Effector memory CD4-positive, alpha-beta T cell (primary cell): ENCODE measurements around the gene TWSG1.

ENCODE experiments used
- DNase-seq, 3 donors: peaks; one replicate each; pipeline ENCODE4 v3.0.0-alpha.2; 2020
- H3K27ac ChIP-seq: 2 replicates; pipeline ENCODE4 v1.7.0; 2013; ENCODE audit warnings: mild to moderate bottlenecking, low read length, moderate library complexity; ENCODE audit not compliant: insufficient read depth, poor library complexity, severe bottlenecking
- H3K27me3 ChIP-seq: replicated peaks from 2 replicates; pipeline ENCODE4 v1.7.0; 2013; ENCODE audit warnings: mild to moderate bottlenecking, low read length; ENCODE audit not compliant: insufficient read depth, control insufficient read depth, poor library complexity, severe bottlenecking
- H3K36me3 ChIP-seq: 2 replicates; pipeline ENCODE4 v1.7.0; 2013; ENCODE audit warnings: mild to moderate bottlenecking, low read length, moderate library complexity; ENCODE audit not compliant: control insufficient read depth, insufficient read depth
- H3K4me1 ChIP-seq: 2 replicates; pipeline ENCODE4 v1.7.0; 2013; ENCODE audit warnings: low read length, mild to moderate bottlenecking; ENCODE audit not compliant: control insufficient read depth, insufficient read depth, poor library complexity, severe bottlenecking
- H3K4me3 ChIP-seq: 2 replicates; pipeline ENCODE4 v1.7.0; 2013; ENCODE audit warnings: low read length, low read depth, mild to moderate bottlenecking; ENCODE audit not compliant: insufficient read depth, poor library complexity, severe bottlenecking
- H3K9me3 ChIP-seq: 2 replicates; pipeline ENCODE4 v1.7.0; 2013; ENCODE audit warnings: mild to moderate bottlenecking, low read length, moderate library complexity; ENCODE audit not compliant: control insufficient read depth

Gene TWSG1

DNA sequence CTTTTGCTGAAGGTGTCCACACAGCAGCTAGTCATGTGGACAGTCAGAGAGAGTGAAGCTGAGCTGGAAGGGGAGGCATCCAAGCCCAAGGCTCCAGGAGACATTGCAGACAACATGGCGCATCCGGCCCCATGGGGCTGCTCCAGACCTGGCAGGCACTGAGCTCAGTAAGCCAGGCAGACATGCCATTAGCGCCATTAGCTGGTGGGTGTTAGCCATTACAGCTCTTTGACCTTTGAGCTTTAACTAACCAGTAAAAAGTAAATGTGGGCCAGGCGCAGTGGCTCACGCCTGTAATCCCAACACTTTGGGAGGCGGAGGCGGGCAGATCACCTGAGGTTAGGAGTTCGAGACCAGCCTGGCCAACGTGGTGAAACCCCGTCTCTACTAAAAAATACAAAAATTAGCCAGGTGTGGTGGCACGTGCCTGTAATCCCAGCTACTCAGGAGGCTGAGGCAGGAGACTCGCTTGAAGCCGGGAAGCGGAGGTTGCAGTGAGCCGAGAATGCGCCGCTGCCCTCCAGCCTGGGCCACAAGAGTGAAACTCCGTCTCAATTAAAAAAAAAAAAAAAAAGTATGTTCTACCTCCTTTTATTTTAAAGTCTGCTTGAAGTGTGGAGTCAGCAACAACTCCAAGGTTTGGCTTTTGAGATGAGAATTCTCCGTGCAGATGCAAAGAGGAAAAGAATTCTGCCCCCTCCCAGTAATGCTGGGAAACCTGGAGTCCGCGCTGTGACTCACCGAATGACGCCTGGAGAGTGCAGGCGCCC is 69.4 kb downstream of the TWSG1 start:
- peak overlapping the region; percentile 13 for H3K4me3 ChIP-seq
- no peaks in the 10 kb centered on the region for H3K27me3 ChIP-seq
- no peak overlapping the region for H3K27ac ChIP-seq
- no peak for DNase-seq
- peaks cover 5% of the 10 kb centered on the region for H3K4me1 ChIP-seq
- no peaks in the 10 kb centered on the region for H3K36me3 ChIP-seq
- no peaks in the 10 kb centered on the region for H3K9me3 ChIP-seq

DNA sequence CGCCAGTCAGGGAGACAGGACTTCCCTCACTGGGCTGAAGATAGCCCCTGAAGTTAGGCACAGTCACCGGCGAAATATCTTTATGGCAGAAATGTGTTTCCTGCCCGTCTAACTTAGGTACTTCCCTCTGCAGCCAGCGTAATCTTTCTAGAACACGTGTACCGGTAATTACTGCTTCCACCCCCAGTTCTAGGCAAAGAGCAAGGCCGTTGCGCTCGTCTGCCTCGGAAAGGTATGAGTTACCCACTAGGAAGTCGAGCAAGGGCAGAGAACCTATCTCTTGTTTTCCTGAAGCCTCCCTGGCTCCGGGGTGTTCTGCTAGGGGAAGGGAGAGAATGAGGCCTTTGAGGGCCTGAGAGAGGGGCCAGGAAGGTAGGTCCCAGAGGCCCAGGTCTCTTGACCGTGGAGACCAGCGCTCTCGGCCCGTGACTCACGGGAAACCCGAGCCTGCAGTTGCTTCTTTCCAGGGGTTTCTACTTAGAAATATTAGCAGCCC is 70.0 kb downstream of the TWSG1 start:
- Histone ChIP-seq H3K36me3 (no peaks in the 10 kb centered on the region), H3K9me3 (no peaks in the 10 kb centered on the region), H3K4me1 (peaks cover 5% of the 10 kb centered on the region), H3K27ac (no peak overlapping the region), H3K27me3 (no peaks in the 10 kb centered on the region), H3K4me3 (peak overlapping the region; percentile 13)
- no peak for DNase-seq

DNA sequence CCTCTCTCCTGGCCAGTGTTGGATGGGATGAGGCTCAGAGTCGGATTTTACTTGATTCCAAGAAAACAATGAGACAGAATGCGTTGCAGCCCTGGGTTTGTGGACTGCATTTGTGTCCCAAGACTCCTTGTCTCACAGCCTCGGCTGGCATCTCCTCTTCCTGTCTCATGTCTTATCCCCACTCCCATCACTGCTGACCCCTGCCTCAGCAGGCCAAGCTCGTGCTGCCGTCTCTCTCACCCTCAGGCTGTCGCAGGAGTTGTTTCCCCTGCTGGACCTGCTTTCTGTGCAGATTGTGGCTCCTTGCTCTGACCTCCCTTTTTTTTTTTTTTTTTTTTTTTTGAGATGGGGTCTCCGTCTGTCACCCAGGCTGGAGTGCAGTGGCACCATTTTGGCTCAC is 70.6 kb downstream of the TWSG1 start:
- DNase-seq = no peak
- Histone ChIP-seq H3K36me3 (no peaks in the 10 kb centered on the region), H3K4me3 (no peak overlapping the region), H3K9me3 (no peaks in the 10 kb centered on the region), H3K27me3 (no peaks in the 10 kb centered on the region), H3K4me1 (peaks cover 5% of the 10 kb centered on the region), H3K27ac (no peak overlapping the region)

DNA sequence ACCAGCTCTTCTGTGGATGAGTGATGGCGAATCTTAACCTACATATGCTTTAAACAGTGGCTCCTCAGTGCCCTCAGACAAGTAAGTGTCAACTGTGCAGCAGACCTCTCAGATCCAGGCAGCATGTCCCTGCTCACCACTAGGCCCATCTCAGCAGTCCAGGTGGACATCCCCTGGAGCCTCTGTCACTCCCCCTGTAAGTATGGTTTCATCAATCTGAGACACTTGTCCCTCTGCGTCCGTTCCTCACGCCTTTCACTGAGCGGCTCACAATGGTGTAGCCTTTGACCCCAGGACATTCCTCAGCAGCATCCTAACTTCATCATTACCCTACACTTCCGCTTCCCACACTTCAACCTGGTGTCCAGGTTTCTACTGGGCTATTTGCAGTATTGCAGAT is 71.4 kb downstream of the TWSG1 start:
- no peak overlapping the region for H3K4me3 ChIP-seq
- peaks cover 5% of the 10 kb centered on the region for H3K4me1 ChIP-seq
- no peak overlapping the region for H3K27ac ChIP-seq
- no peaks in the 10 kb centered on the region for H3K9me3 ChIP-seq
- H3K36me3 ChIP-seq = no peaks in the 10 kb centered on the region
- H3K27me3 ChIP-seq = no peaks in the 10 kb centered on the region
- DNase-seq = no peak

DNA sequence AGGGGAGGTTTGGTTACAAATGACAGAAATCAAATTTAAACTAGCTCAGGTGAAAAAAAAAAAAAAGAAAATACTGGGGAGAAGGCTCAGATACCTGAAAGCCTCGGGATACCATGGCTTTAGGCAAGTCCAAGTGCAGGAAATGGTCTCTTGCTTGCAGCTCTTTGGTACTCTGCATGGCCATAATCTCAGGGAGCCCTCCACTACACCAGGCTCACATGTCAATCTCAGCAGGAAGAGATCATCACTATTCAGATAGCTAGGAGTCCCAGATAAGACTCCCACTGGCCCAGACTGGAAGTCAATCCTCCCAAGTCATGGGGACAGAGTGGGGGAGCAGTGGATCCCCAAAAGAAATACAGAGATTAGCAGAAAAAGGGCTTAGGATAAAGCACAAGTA is 75.9 kb downstream of the TWSG1 start:
- Histone ChIP-seq H3K9me3 (no peaks in the 10 kb centered on the region), H3K27me3 (no peaks in the 10 kb centered on the region), H3K4me1 (no peaks in the 10 kb centered on the region), H3K36me3 (no peaks in the 10 kb centered on the region), H3K4me3 (no peak overlapping the region), H3K27ac (no peak overlapping the region)
- DNase-seq = no peak

DNA sequence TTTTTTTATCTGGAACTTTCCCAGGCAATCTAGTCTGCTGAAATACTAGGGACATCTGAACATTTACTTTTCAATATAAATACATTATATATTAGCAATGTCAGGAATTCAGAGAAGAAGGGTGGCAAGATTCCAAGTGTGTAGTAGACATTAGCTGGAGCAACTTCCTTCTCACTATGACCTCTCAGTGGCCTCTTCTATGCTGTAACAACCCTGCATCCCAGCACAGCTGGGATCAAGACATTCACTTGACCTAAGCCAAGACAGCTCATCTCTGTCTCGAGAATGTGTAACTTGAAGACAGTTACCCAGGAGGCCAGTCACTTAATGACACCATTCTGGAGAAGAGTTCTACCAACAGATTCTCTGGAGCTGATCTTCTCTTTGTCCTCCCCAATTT is 79.0 kb downstream of the TWSG1 start:
- no peak for DNase-seq
- H3K9me3 ChIP-seq = no peaks in the 10 kb centered on the region
- H3K27ac ChIP-seq = no peak overlapping the region
- H3K36me3 ChIP-seq = no peaks in the 10 kb centered on the region
- no peak overlapping the region for H3K4me3 ChIP-seq
- no peaks in the 10 kb centered on the region for H3K4me1 ChIP-seq
- H3K27me3 ChIP-seq = no peaks in the 10 kb centered on the region

DNA sequence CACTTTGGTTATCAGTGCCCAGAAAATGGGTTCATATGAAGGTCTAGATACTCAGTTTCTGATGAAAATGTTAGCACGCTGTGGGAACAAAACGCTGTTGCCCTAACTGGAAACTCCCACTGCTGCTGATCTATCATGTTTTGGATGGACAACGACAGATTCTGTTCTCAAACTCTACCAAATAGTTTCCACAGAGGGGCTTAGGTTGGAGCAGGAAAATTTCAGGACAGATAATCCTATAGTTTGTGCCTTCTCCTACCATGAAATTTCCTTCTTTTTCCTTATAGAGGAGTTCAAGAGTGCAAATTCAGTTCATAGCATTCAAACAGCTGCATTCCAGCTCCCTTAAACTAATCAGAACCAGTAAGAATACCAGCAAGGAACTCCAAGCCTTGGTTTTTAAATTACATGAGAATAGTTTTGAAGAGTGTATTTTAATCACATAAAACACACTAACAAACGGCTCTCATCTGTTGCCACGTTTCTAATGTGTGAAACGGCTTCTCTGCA is 82.0 kb downstream of the TWSG1 start:
- Histone ChIP-seq H3K4me3 (no peak overlapping the region), H3K36me3 (no peaks in the 10 kb centered on the region), H3K27me3 (no peaks in the 10 kb centered on the region), H3K4me1 (no peaks in the 10 kb centered on the region), H3K9me3 (no peaks in the 10 kb centered on the region), H3K27ac (no peak overlapping the region)
- DNase-seq = no peak

DNA sequence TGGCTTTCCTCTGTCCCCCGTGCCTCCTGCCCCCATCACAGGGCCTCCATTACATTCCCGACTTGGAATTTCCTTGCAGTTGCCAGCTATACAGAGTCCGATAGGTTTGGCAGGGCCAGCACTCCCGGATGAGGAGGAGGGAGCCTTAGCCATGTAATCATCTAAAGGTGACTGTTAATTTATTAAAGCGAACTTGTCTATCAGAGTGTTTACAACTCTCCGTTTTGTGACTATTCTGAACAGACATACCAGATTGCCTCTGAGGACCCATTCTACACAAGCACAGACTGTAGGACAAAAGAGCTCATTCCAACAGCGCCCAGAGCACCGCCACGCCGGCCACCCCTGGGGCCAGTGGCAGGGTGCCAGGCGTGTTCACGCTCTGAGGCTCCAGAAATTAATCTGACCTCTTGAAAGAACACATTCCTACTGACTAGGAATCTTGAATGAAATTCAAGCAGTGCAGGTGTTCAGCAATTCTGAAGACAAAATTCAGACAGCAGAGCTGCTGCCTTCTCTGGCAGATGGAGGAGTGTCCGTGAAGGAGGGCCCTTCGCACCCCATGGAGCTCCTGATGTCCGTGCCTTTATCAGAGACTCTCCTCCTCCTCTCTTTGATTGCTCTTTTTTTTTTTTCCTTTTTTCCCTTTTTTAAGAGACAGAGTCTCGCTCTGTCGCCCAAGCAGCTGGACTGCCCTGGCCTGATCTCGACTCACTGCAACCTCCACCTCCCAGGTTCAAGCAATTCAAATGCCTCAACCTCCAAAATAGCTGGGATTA is 82.7 kb downstream of the TWSG1 start:
- no peaks in the 10 kb centered on the region for H3K27me3 ChIP-seq
- H3K36me3 ChIP-seq = no peaks in the 10 kb centered on the region
- DNase-seq = no peak
- H3K4me3 ChIP-seq = no peak overlapping the region
- no peak overlapping the region for H3K27ac ChIP-seq
- no peaks in the 10 kb centered on the region for H3K4me1 ChIP-seq
- H3K9me3 ChIP-seq = no peaks in the 10 kb centered on the region

DNA sequence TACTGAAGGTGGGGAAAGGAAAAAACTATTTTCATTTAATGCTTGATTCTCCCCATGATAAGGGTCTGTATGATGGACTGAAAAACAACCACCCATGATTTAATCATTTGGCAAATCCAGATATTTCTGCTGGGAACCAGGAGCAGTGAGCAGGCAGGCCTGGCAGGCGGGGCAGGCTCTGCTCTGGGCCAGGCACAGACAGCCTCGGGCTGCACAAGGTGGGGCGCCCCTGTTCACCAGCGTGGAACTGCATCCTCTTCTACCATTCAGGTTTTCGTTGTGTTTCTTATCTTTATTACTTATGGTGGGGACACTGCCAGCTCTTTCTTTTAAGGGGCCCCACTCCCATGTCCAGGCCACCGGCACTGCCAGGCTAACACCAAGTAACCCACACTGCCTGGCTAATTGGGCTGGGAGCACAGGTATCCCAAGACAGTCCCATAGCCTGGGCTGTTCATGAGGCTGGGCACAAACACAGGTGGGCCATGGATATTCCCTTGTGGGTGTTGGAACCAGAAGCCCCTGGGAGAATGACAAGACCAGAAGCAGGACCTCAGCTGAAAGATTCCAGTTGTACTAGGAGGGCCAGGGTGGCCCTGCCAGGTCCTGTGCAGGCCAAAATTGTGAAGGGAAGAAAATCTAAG is 83.6 kb downstream of the TWSG1 start:
- no peak overlapping the region for H3K4me3 ChIP-seq
- H3K4me1 ChIP-seq = no peaks in the 10 kb centered on the region
- no peaks in the 10 kb centered on the region for H3K36me3 ChIP-seq
- no peak for DNase-seq
- no peak overlapping the region for H3K27ac ChIP-seq
- no peaks in the 10 kb centered on the region for H3K9me3 ChIP-seq
- no peaks in the 10 kb centered on the region for H3K27me3 ChIP-seq
